Suprapubic skin (tissue), 4 donors: ENCODE measurements around the gene SLC22A3.

Source experiments
- EP300 ChIP-seq: sonication (generic); formaldehyde crosslinking; IDR thresholded peaks from one replicate; pipeline ENCODE4 v1.6.1; 2017; ENCODE audit warnings: antibody characterized with exemption
- POLR2AphosphoS5 ChIP-seq, 3 donors: sonication (generic); formaldehyde crosslinking; IDR thresholded peaks; one replicate each; pipeline ENCODE4 v1.6.1; 2017; ENCODE audit warnings: antibody characterized with exemption in 3 of 3
- TF ChIP-seq, protein P1 (sequence below), 2 donors: fragments of 200-600 bp in 1 of 2; fragments of 450-650 bp in 1 of 2; sonication (generic) in 1 of 2; IDR thresholded peaks; one replicate each; pipeline ENCODE4 v1.5.1; 2016 to 2019; ENCODE audit warnings: antibody characterized with exemption in 2 of 2, mild to moderate bottlenecking in 1 of 2, moderate library complexity in 1 of 2

DNA sequence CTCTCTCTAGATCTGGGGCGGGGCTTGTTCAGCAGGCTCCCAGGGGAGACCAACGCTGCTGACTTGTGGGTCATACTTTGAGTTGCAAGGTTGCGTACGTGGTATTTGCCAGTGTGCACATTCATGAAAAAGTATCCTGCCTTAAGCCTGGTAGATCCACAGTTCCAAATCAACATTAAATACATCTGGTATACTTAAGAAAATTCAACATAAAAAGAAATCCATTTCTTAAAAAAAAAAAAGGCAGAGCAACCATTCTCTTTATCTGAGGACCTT is 81.4 kb downstream of the SLC22A3 start:
- TF ChIP-seq EP300 (no peak), POLR2AphosphoS5 (IDR thresholded peaks at IDR 0.05) (no peak)
- TF ChIP-seq, protein P1, sequence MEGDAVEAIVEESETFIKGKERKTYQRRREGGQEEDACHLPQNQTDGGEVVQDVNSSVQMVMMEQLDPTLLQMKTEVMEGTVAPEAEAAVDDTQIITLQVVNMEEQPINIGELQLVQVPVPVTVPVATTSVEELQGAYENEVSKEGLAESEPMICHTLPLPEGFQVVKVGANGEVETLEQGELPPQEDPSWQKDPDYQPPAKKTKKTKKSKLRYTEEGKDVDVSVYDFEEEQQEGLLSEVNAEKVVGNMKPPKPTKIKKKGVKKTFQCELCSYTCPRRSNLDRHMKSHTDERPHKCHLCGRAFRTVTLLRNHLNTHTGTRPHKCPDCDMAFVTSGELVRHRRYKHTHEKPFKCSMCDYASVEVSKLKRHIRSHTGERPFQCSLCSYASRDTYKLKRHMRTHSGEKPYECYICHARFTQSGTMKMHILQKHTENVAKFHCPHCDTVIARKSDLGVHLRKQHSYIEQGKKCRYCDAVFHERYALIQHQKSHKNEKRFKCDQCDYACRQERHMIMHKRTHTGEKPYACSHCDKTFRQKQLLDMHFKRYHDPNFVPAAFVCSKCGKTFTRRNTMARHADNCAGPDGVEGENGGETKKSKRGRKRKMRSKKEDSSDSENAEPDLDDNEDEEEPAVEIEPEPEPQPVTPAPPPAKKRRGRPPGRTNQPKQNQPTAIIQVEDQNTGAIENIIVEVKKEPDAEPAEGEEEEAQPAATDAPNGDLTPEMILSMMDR (IDR thresholded peaks at IDR 0.05) = no peak
